Neural cell (in vitro differentiated cells): ENCODE data around the gene GNB2. TPM values are rescaled to one million over a fixed set of nuclear protein-coding genes. Genes with fewer than 3 reads are reported as not detected.

ENCODE experiments used
- H2AFZ ChIP-seq: fragments of 200-600, 300-800 bp; sonication (generic), shearing (Covaris generic); 2 replicates; pipeline ENCODE4 v1.6.0; 2014; ENCODE audit warnings: low read depth, mild to moderate bottlenecking, antibody characterized with exemption, low read length, moderate library complexity
- H3F3A ChIP-seq: fragments of 200-600 bp; shearing (Covaris generic); 2 replicates; pipeline ENCODE4 v1.6.1; 2016; ENCODE audit warnings: mild to moderate bottlenecking, moderate library complexity, mixed read lengths, antibody characterized with exemption, low read length; ENCODE audit not compliant: insufficient read depth, poor library complexity, severe bottlenecking
- H3K27ac ChIP-seq: fragments of 200-600, 300-800 bp; sonication (generic), shearing (Covaris generic); 2 replicates; pipeline ENCODE4 v1.5.1; 2014; ENCODE audit warnings: mild to moderate bottlenecking, low read length, moderate library complexity
- H3K27me3 ChIP-seq: fragments of 300-800, 200-600 bp; sonication (generic), shearing (Covaris generic); 2 replicates; pipeline ENCODE4 v1.6.0; 2014; ENCODE audit warnings: mild to moderate bottlenecking, low read depth, low read length, moderate library complexity; ENCODE audit not compliant: insufficient read depth
- H3K36me3 ChIP-seq: fragments of 300-800, 200-600 bp; sonication (generic), shearing (Covaris generic); 2 replicates; pipeline ENCODE4 v1.5.1; 2014; ENCODE audit warnings: mild to moderate bottlenecking, antibody characterized with exemption, low read length, moderate library complexity; ENCODE audit not compliant: insufficient read depth
- H3K4me2 ChIP-seq: fragments of 300-800, 200-600 bp; sonication (generic), shearing (Covaris generic); 2 replicates; pipeline ENCODE4 v1.6.0; 2014; ENCODE audit warnings: mild to moderate bottlenecking, low read length
- H3K4me3 ChIP-seq: fragments of 300-800, 200-600 bp; sonication (generic), shearing (Covaris generic); 2 replicates; pipeline ENCODE4 v1.5.1; 2014; ENCODE audit warnings: mild to moderate bottlenecking, low read length, moderate library complexity
- H3K79me2 ChIP-seq: fragments of 200-600 bp; shearing (Covaris generic); replicated peaks from 2 replicates; pipeline ENCODE4 v1.6.0; 2014; ENCODE audit warnings: mild to moderate bottlenecking, low read length, moderate library complexity; ENCODE audit not compliant: insufficient read depth
- H3K9ac ChIP-seq: fragments of 300-800, 200-600 bp; sonication (generic), shearing (Covaris generic); 2 replicates; pipeline ENCODE4 v1.6.1; 2016; ENCODE audit warnings: mild to moderate bottlenecking, low read length, mixed read lengths
- H3K9me2 ChIP-seq: fragments of 200-600 bp; shearing (Covaris generic); 2 replicates; pipeline ENCODE4 v1.6.1; 2016; ENCODE audit warnings: mild to moderate bottlenecking, low read length, mixed read lengths; ENCODE audit not compliant: insufficient read depth
- H3K9me3 ChIP-seq: fragments of 200-600, 300-800 bp; sonication (generic), shearing (Covaris generic); 2 replicates; pipeline ENCODE4 v1.6.1; 2016; ENCODE audit warnings: mild to moderate bottlenecking, mixed run types, low read length, moderate library complexity, mixed read lengths
- H4K20me1 ChIP-seq: fragments of 200-600 bp; shearing (Covaris generic); 2 replicates; pipeline ENCODE4 v1.6.1; 2016; ENCODE audit warnings: mild to moderate bottlenecking, mixed run types; ENCODE audit not compliant: insufficient read depth
- EP300 ChIP-seq: fragments of 450-650 bp; conservative IDR thresholded peaks from 2 replicates; pipeline ENCODE4 v1.6.1; 2014; ENCODE audit warnings: antibody characterized with exemption, mild to moderate bottlenecking, moderate library complexity; ENCODE audit not compliant: poor library complexity, severe bottlenecking
- EZH2 ChIP-seq: fragments of 200-600, 300-800 bp; shearing (Covaris generic), sonication (generic); IDR thresholded peaks from 2 replicates; pipeline ENCODE4 v1.6.1; 2014; ENCODE audit warnings: antibody characterized with exemption, low read length, borderline replicate concordance, mild to moderate bottlenecking; ENCODE audit not compliant: insufficient read depth, poor library complexity, severe bottlenecking
- MXI1 ChIP-seq: fragments of 450-650 bp; conservative IDR thresholded peaks from 2 replicates; pipeline ENCODE4 v1.6.1; 2014; ENCODE audit warnings: antibody characterized with exemption, mild to moderate bottlenecking; ENCODE audit not compliant: poor library complexity, severe bottlenecking
- POLR2AphosphoS5 ChIP-seq: IDR thresholded peaks from 2 replicates; pipeline ENCODE4 v1.6.1; 2012
- RAD21 ChIP-seq: fragments of 450-650 bp; conservative IDR thresholded peaks from 2 replicates; pipeline ENCODE4 v1.6.1; 2014; ENCODE audit warnings: antibody characterized with exemption, mild to moderate bottlenecking, moderate library complexity
- SMC3 ChIP-seq: fragments of 450-650 bp; conservative IDR thresholded peaks from 2 replicates; pipeline ENCODE4 v1.6.1; 2014; ENCODE audit warnings: antibody characterized with exemption, mild to moderate bottlenecking, moderate library complexity; ENCODE audit not compliant: poor library complexity
- TAF1 ChIP-seq: IDR thresholded peaks from 2 replicates; pipeline ENCODE4 v1.6.1; 2012; ENCODE audit warnings: low read depth
- polyA plus RNA-seq: library from polyadenylated mRNA; depleted of rRNA; stranded (reverse); fragments of >200 nt; gene quantifications from 2 replicates; pipeline ENCODE4 v1.2.3, GENCODE V29; 2014
- TF ChIP-seq, protein P1 (sequence below): fragments of 450-650 bp; IDR thresholded peaks from 2 replicates; pipeline ENCODE4 v1.5.1; 2014; ENCODE audit warnings: antibody characterized with exemption, mild to moderate bottlenecking, moderate library complexity; ENCODE audit not compliant: poor library complexity, severe bottlenecking
- TF ChIP-seq, protein P2 (sequence below): IDR thresholded peaks from 2 replicates; pipeline ENCODE4 v1.6.1; 2012; ENCODE audit warnings: borderline replicate concordance

The GNB2 gene
- polyA plus RNA-seq, 1 donor from 2014 or later: 279 TPM

DNA sequence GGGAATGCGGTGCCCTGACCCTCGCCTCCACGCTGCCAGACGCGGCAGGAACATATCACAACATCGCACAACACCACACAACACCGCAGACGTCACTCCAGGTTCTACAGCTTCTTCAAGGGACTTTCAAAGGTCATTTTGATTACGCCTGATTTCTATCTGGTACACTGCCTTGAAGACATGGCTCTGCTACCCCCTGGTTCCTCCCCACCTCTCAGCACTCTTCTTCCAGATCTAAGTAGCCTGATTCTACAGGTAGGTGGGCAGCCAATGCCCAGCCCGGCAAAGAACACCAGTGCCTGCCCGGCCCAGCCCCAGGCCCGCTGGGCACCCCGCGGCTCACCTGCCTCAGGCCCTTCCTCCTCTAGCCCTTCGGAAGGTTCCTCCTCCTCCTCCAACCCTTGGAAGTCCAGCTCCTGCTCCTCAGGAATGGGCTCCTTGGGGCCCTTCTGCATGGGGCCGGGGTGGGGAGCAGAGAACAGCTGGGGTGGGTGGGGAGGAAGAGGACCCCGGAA lies 12.1 kb downstream of the GNB2 start:
- no peak overlapping the region for H3K4me3 ChIP-seq
- no peaks in the 10 kb centered on the region for H3F3A ChIP-seq
- no peak overlapping the region for H3K9ac ChIP-seq
- no peaks in the 10 kb centered on the region for H3K9me2 ChIP-seq
- no peak overlapping the region for H3K4me2 ChIP-seq
- H2AFZ ChIP-seq: no peak overlapping the region
- no peaks in the 10 kb centered on the region for H3K27me3 ChIP-seq
- peaks cover 21% of the 10 kb centered on the region for H3K79me2 ChIP-seq
- peaks cover 10% of the 10 kb centered on the region for H4K20me1 ChIP-seq
- no peak overlapping the region for H3K27ac ChIP-seq
- no peak for TF ChIP-seq EZH2
- no peak for TF ChIP-seq MXI1
- TF ChIP-seq POLR2AphosphoS5: no peak
- TF ChIP-seq, protein P1, sequence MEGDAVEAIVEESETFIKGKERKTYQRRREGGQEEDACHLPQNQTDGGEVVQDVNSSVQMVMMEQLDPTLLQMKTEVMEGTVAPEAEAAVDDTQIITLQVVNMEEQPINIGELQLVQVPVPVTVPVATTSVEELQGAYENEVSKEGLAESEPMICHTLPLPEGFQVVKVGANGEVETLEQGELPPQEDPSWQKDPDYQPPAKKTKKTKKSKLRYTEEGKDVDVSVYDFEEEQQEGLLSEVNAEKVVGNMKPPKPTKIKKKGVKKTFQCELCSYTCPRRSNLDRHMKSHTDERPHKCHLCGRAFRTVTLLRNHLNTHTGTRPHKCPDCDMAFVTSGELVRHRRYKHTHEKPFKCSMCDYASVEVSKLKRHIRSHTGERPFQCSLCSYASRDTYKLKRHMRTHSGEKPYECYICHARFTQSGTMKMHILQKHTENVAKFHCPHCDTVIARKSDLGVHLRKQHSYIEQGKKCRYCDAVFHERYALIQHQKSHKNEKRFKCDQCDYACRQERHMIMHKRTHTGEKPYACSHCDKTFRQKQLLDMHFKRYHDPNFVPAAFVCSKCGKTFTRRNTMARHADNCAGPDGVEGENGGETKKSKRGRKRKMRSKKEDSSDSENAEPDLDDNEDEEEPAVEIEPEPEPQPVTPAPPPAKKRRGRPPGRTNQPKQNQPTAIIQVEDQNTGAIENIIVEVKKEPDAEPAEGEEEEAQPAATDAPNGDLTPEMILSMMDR: no peak
- TF ChIP-seq, protein P2, sequence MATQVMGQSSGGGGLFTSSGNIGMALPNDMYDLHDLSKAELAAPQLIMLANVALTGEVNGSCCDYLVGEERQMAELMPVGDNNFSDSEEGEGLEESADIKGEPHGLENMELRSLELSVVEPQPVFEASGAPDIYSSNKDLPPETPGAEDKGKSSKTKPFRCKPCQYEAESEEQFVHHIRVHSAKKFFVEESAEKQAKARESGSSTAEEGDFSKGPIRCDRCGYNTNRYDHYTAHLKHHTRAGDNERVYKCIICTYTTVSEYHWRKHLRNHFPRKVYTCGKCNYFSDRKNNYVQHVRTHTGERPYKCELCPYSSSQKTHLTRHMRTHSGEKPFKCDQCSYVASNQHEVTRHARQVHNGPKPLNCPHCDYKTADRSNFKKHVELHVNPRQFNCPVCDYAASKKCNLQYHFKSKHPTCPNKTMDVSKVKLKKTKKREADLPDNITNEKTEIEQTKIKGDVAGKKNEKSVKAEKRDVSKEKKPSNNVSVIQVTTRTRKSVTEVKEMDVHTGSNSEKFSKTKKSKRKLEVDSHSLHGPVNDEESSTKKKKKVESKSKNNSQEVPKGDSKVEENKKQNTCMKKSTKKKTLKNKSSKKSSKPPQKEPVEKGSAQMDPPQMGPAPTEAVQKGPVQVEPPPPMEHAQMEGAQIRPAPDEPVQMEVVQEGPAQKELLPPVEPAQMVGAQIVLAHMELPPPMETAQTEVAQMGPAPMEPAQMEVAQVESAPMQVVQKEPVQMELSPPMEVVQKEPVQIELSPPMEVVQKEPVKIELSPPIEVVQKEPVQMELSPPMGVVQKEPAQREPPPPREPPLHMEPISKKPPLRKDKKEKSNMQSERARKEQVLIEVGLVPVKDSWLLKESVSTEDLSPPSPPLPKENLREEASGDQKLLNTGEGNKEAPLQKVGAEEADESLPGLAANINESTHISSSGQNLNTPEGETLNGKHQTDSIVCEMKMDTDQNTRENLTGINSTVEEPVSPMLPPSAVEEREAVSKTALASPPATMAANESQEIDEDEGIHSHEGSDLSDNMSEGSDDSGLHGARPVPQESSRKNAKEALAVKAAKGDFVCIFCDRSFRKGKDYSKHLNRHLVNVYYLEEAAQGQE: no peak
- no peak for TF ChIP-seq EP300
- TF ChIP-seq TAF1: no peak
- no peak for TF ChIP-seq SMC3
- no peak for TF ChIP-seq RAD21
- H3K9me3 ChIP-seq: no peaks in the 10 kb centered on the region
- H3K36me3 ChIP-seq: no peaks in the 10 kb centered on the region

DNA sequence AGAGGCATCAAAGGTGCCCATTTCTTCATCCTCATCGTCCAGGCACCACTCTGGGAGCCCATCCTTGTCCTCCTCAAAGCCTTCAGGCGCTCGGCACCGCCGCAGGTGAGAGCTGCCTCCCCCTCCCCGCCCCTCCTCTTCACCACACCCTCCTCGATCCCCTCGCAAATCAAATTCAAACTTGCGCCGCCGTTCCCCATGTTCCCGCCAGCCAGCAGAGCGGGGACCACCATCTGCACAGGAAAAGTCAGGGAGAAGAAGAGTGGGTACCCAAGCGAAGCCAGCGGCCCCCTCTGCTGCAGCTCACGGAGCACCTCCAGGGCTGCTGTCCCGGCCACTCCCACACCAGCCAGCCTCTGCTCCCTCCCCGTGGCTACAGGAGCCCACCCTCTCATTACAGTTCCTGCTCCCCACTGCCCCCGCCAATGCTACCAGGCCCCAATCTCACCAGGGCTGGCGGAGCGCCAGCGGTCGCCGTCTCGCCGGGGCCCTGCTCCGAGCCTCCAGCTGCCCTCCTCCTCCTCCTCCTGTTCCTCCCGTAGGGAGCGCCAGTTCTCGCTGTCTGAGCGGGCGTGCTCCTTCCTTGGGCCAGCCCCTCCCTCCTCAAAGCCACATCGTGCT lies 12.8 kb downstream of the GNB2 start:
- H3F3A ChIP-seq: no peaks in the 10 kb centered on the region
- no peak overlapping the region for H3K27ac ChIP-seq
- H2AFZ ChIP-seq: no peak overlapping the region
- H3K9me3 ChIP-seq: no peaks in the 10 kb centered on the region
- peaks cover 16% of the 10 kb centered on the region for H4K20me1 ChIP-seq
- no peaks in the 10 kb centered on the region for H3K9me2 ChIP-seq
- H3K79me2 ChIP-seq: peaks cover 28% of the 10 kb centered on the region
- H3K4me2 ChIP-seq: no peak overlapping the region
- H3K36me3 ChIP-seq: no peaks in the 10 kb centered on the region
- TF ChIP-seq POLR2AphosphoS5 (no peak), EZH2 (no peak), TAF1 (no peak), RAD21 (no peak), SMC3 (no peak), EP300 (no peak)
- TF ChIP-seq, protein P2: no peak
- TF ChIP-seq, protein P1: no peak
- H3K4me3 ChIP-seq: no peak overlapping the region
- no peak overlapping the region for H3K9ac ChIP-seq
- H3K27me3 ChIP-seq: no peaks in the 10 kb centered on the region
